ENCODE data around the gene XPC.

Gene XPC

DNA sequence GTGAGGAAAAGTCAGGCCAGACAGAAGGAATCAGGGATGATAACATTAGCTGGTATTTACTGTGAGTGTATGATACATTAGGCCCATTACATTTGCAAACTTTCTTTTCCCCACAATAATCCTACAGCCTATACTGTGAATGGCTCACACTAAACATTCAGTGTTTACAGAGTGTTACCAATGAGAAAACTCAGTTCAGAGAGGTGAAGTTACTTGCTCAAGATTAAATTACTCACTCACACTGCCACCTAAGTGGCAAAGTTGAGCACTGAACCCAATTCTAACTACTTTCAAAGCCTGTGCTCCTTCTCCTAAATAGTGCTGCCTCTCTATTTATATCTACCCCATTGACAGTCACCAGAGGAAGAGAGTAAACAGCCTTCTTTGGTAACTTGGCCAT is 8.5 kb downstream of the XPC start:
- DNase-seq: no peak

- no peak for DNase-seq
Measured at GRCh38 chr3:14169435-14169834, 9.0 kb downstream of the XPC start.

GRCh38 chr3:14166877-14167603 is 11.4 kb downstream of the XPC start:
- DNase-seq: no peak

DNA sequence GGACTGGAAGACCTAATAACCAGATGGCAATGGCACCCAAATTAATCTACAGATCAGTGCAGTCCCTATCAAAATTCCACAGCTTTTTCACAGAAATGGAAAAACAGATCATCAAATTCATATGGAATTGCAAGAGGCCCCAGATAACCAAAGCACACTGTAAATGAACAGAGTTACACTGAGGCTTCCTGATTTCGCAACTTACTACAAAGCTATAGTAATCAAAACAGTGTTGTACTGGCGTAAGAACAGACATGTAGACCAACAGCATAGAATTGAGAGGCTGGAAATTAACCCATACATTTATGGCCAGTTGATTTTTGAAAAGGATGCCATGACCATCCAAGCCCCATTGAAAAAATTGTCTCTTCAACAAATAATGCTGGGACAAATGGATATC is 16.2 kb downstream of the XPC start:
- no peak for DNase-seq

DNA sequence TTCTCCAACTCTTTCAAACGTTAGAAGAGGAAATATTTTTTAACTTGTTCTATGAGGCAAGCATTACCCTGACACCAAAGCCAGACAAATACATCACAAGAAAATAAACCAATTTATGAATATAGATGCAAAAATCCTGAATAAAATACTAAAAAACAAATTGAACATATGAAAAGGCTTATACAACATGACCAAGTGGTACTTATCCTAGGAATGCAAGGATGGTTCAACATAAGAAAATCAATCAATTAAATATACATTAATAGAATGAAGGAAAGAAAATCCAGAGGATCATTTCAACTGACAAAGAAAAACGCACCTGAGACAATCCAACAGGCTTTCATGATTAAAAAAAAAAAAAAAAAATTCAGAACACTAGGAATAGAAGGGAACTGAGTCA is 17.1 kb downstream of the XPC start:
- DNase-seq: no peak

GRCh38 chr3:14159426-14159825 is 19.0 kb downstream of the XPC start:
- DNase-seq: no peak

DNA sequence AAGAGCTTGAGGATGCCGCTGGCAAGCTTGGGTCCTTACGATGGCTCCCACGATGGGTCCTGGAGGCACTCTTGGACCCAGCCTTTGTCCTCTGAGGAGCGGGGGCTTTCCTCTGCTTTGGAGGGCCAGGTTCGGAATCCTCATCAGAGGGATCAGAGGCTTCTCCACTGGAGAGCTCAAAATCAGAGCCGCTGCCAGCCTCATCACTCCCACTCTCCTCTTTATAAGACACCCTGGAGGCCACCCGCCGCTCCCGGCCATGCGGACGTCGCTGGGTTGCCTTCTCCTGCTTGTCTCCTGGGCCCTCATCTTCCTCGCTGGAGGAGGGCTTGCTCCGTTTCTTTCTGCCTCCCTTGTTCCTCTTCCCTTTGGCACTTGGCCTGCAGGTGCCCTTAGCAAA is 20.0 kb downstream of the XPC start:
- DNase-seq: no peak

DNA sequence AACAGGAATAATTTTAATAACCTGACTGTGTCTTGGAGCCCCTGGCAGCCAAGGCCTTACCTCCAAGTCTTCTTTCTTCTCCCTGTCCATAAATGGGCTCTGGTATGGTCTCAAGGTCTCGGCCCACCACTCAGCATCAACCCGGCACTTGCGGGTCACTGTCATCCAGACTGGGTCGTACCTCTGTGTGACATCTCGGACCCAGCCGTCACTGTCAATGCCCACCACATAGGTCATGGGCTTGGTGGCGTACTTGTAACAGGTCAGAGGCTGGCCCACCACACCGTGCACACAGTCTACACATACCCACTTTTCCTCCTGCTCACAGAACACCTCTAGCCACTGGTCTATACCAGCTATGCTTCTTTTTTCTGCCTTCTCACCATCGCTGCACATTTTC is 20.4 kb downstream of the XPC start:
- no peak for DNase-seq

DNA sequence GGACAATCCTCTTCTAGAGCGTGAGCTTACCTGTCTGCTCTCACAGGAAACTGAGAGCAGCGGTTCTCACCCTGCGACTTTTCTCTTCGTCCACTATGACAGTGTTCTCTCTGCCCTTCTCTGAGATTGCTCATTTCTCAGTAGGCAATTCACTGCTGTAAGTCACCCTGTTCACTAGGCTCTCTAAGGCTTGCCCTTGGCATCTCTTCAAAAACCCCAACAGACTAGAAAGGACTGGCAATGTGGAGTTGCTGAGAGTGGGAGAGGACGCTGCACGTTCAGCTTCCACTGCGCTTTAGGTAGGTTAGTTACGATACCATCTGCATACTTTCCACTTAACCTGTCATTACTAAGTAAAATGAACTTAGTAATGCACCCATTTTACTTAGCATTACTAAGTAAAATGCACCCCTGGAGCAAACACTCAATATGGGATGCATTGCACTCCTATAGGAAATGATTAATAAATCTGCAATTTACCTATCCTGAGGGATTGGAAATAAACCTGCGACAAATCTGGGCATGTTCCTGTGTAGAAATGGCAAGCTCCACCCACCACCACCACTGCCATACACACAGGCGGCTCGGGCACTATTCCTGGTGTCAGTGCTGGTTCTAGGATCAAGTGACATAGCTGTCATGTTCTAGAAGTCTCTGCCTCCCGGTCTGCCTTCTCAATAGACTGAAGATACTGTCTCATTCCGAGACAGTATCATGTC is 21.4 kb downstream of the XPC start:
- DNase-seq: no peak

DNA sequence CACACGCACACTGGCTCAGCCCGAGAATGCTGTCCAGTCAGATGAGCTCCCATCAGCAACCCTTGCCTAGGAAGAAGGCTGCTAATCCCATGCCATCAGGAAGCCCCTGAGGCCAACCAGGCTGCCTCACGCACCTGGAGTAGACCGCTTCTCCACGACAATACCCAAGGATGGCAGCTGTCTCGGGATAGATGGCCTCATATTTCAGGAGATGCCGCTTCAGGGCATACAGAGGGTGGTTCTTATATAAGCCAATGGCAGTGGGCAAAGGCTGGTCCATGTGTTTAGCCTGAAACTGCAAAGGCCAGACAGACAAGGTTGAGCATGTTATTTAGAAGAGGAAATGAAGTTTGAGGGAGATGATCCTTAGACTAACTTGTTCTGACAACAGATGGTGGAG is 22.2 kb downstream of the XPC start:
- no peak for DNase-seq

- DNase-seq: no peak
Measured at GRCh38 chr3:14154895-14155440, 23.4 kb downstream of the XPC start.

DNA sequence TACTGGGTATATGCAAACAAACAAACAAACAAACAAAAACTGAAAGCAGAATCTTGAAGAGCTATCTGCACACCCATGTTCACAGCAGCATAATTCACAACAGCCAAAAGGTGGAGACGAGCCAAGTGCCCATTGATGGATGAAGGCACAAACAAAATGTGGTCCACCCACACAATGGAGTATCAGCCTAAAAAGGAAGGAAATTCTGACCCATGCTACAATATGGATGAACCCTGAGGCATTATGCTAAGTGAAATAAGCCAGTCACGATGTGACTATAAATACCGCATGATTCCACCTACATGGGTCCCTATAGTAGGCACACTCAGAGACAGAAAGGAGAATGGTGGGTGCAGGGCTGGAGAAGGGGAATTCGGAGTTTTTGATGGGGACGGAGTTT is 24.1 kb downstream of the XPC start:
- no peak for DNase-seq

- DNase-seq: no peak
Measured at GRCh38 chr3:14153663-14154062, 24.7 kb downstream of the XPC start.

GRCh38 chr3:14152963-14153355 is 25.4 kb downstream of the XPC start:
- no peak for DNase-seq

GRCh38 chr3:14152233-14152962 is 26.0 kb downstream of the XPC start:
- DNase-seq: no peak

DNA sequence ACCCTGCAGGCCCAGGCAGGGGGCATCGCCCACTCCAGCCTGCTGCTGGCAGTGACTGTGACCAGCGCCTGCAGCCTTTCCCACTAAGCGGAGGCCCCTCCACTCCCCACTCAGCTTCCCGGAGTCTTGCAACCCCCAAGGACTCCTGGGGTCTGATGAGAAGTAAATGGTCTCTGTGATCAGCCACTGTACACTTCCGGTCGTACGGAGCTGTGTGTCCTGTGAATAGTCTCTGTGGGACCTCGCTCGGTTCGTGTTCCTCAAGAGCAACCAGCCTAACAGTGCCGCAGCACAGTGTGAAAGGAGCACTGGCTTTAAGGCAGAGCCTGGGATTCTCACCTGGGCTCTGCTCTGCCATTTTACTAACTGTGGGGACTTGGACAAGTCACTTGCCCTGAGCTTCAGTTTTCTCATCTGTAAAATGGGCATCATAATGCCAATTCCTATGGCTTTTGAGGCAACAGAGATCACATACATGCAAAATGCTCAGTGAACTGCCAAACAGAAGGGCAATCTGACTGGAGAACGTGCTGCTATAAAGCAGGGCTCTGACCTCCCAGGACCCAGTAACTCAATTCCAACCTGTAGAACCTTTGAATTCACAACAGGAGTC is 26.8 kb downstream of the XPC start:
- DNase-seq: no peak

GRCh38 chr3:14150491-14151230 is 27.7 kb downstream of the XPC start:
- no peak for DNase-seq

DNA sequence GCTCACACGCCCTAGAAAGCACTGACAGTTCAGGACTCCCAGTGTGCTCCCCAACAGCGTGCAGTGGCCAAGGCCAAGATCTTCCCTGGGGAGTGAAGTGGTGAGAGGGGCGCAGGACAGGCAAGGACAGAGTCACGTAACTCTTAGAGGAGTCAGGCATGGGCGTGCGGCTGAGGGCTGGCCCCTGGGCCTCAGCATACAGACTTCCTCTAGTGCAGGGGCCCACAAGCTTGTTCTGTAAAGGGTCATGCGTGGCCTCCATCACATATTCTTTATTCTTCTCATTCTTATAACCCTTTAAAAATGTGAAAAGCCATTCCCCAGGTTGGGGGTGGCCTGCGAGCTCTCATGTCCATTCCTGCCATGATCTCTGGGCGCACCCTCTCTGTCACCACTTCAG is 28.3 kb downstream of the XPC start:
- DNase-seq: no peak

DNA sequence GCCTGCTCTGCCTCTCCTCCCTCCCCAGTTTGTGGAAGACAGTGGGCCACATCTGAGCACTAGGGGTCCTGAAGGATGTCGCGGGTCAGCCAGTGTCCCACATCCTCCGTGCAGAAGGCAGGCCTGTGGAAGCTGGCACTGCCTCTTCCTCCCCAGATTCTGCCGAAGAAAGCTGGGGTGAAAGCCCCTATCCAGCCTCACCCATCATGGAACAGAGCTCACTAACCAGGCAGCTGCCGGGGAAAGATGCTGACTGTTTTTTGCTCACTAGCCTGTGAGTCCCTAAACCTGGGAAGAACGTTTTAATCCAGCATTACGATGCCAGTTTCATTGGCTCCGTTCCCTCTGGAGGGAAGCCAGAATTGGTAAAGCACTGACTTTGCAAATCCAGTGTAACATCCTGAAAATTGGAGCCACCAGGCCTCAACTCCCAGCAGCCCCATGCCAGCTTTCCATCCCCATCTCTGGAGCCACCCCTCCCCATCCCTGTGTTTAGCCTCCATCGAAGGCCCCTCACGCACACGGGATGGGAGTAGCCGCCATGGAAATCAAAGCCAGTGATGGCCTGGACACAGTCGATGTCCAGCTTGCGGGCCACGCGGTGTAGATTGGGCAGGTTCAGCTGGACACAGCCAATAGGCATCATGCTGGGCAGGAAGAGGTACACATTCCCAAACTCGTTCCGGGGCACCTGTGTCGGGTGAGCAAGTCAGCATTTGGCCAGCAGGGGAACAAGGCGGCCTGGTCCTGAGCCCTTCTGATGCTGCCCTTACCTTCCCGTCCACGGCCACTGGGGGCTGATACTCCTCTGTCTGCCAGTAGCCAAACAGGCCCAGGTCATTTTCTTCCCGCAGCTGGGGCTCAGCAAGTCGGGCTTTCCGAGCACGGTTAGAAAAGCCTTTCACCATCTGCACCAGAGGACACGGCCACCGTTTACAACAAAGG is 30.1 kb downstream of the XPC start:
- DNase-seq: no peak

- DNase-seq: no peak
Measured at GRCh38 chr3:14147617-14148016, 30.8 kb downstream of the XPC start.

DNA sequence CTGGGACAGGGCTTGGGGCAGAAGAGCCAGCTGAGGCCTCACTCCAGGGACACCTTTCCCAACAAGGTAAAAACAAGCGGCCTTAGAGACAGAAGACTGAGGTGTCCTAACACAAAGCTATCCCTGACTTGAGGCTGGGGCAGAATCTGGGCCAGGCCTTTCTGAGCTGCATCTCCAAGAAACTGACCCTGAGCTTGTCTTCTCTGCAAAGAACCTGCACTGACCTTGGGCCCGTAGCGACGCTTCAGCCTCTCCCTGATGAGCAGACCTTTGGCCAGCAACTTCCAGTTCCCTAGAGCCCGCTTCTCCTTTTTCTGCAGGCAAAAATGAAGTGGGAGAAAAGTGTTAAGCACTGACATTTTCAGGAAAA is 31.4 kb downstream of the XPC start:
- no peak for DNase-seq
